ENCODE measurements around the gene GK.
A peak's percentile ranks its signal among the peaks of the same experiment; 100 is the strongest.
"Not testable (repeated sequence)": the region's sequence is repeated elsewhere in the genome, so short reads cannot be mapped to it uniquely, and the experiment has no call there.

The GK gene

DNA sequence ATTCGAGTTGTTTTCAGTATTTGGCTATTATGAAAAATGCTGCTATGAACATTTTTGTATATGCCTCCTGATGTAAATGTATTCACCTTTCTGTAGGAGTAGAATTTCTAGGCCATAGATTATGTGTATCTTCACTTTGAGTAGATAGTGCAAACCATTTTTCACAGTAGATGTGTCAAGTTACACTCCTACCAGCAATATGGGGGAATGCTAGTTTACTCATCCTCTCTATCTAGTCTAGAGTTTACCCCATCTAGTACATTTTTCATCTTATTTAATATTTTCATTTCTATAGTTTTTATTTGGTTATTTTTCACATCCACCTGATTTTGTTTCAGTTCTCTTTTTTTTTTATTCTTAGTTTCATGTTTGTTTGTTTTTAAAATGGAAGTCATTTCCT is 59.0 kb downstream of the GK start:
- DNase-seq (ENCODE audit: low read depth): no peak

DNA sequence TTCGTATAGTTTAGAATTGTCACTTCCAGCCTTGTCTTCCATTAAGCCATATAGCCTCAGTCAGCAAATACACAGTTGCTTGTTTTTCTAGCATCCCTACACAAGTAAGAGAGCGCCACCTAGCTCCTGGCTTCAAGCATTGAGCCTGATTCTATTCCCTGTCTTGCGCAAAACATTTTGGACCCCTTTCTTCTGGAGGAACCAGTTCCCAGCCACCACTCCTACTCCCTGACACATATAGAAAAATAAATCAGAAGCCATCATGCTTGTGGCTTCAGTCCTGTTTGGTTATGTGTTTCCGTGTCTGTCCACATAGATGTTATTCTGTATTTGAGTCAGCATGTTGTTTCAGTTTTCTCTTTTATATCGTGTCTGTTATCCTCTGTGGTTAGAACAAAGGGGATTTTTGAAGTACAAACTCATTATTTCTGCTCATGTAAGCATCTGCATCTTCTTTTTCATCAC is 59.9 kb downstream of the GK start:
- peak; percentile 0 for DNase-seq (ENCODE audit: low read depth)

DNA sequence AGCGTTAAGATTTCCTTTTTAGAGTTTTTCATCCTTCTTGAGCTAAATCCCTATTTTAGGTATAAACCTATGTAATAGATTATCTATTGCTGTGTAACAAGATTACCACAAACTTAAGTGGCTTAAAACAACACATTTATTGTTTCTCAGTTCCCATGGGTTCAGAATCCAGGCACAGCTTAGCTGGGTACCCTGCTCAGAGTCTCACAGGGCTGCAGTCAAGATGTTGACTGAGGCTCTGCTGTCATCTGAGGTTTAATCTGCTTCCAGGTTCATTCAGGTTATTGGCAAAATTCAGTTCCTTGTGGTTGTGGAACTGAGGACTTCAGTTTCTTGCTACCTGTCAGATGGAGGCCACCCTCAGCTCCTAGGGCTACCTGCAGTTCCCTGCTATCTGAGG is 60.9 kb downstream of the GK start:
- no peak for DNase-seq (ENCODE audit: low read depth)

DNA sequence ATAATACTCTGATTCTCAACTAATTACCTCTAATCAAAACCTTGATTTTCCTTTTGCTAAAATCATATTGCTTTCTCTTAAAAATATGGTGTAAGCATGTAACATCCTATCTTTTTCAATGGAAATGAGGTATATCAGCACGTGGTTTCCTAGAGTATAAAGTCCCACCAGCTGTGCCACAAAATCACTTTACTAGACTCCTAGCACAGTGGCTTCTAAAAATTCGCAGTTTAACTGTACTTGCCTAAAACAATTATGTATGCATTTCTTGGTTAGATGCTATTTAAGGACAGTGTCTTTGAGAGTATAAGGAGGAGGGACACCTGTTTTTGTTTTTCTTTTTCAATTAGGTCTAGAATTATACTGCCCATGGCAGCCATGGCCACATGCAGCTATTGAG is 62.8 kb downstream of the GK start:
- DNase-seq (ENCODE audit: low read depth): no peak

DNA sequence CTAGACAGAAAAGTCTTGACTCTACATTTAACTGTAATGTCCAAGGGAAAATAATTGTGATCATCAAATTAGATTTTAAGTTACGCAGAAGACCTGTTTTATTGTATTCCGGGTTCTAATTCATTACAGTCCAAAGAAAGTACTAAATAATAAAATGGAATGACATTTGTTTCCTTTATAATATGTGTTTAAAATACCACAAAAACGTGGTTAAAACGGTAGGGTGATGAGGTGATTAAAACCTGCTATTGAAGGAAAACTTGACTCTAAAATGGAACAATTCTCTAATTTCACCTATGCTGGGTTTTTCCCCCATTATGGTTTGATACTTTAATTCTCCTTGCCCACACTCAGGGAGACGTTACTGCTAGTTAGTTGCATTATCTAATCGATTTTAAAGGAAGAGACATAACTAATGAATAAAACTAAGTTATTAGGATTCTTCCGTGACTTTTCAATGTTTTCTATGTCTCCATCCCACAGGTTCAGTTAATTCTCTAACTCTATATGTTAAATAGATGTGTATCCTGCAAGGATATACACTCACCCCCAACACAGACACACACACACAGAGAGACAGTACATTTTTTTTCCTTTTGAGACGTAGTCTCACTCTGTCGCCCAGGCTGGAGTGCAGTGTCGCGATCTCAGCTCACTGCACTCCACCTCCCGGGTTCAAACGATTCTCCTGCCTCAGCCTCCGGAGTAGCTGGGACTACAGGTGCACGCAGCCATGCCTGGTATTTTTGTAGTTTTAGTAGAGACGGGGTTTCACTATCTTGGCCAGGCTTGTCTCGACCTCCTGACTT is 80.8 kb downstream of the GK start:
- no peak for DNase-seq (ENCODE audit: low read depth)

DNA sequence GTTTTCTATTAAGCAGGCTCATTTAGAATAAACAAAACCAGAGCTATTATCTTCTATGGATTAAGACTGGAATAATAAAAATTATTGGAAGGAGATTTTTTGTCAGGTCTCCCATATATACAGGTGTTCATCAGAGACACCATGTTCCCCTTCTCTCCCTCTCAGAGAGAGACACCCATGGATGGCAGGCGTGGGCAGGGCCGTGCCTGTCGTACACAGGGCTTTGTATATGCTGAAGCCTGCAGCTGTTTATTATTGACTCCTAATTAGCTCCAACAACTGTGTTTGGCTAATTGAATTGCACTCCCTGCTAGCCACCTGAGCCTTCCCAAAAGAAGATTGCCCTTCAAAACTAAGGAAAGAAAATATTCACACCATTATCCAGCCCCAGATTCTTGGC is 81.6 kb downstream of the GK start:
- no peak for DNase-seq (ENCODE audit: low read depth)

DNA sequence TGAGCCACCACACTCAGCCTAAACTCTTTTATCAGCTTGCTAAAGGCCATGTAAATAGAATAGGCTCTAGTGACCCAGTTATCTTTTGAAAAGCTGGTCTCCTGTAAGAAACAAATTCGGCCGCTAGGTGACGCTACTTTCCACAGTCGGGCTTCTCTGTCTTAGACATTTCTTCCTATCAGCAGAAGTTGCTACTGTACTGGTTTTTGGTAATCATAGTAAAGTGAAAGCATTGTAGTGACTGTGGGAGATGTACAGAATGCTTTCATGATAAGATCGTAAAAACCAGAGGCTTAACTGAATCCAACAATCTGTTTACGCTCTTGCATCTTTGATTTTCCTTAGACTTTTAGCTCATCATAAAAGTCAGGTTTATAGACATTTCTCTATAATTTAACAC is 82.6 kb downstream of the GK start:
- DNase-seq (ENCODE audit: low read depth): peak; percentile 45

DNA sequence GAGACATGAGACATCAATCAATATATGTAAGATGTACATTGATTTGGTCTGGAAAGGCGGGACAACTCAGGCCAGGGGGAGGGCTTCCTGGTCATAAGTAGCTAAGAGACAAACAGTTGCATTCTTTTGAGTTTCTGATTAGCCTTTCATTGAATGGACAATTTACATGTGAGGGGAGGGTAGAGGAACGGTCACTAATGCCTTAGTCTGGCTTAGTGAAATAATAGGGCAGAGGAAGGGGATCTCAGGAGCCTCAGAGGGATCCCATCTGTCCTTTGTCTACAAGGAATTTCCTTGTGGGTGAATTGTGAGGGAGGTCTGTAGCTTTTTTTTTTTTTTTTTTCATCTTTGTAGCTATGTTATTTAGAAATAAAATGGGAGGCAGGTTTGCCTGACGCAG is 88.3 kb downstream of the GK start:
- DNase-seq (ENCODE audit: low read depth): no peak

DNA sequence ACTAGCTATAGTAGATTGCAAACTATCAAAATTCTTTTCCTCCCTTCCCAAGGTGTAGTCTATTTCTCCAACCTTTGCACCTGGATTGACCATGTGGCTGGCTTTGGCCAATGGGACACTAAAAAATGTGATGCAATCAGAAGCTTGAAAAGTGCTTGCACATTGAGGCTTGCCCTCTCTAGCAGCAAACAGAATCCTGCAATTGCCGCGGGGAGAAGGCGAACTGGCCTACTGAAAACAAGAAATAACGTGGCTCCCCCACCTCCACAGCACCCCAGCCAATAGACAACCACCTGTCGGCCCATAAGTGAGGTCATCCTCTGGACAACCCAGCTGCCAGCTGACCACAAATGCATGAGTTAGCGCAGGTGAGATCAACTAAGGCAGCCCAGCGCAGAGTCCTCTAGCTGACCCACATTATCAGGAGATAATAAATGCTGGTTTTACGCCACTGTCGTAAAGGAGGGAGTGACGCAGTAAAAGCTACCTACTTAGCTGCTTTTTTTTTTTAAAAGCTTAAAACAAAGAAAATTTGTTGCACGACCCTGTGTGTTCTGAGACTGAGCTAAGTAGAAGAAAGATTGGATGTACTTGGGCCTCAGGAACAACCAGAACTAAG is 95.2 kb downstream of the GK start:
- DNase-seq (ENCODE audit: low read depth): no peak

DNA sequence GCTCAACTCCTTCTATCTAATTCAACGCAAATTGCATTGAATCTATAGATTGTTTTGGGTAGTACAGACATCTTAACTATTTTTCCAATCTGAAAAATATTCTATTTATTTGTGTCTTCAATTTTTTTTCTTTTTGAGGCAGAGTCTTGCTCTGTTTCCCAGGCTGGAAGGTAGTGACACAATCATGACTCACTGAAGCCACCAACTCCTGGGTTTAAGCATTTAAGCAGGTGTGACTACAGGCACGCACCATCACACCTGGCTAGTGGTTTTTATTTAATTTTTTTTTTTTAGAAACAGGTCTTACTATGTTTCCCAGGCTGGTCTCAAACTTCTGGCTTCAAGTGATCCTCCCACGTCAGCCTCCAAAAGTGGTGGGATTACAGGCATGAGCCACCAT is 98.3 kb downstream of the GK start:
- no peak for DNase-seq (ENCODE audit: low read depth)

DNA sequence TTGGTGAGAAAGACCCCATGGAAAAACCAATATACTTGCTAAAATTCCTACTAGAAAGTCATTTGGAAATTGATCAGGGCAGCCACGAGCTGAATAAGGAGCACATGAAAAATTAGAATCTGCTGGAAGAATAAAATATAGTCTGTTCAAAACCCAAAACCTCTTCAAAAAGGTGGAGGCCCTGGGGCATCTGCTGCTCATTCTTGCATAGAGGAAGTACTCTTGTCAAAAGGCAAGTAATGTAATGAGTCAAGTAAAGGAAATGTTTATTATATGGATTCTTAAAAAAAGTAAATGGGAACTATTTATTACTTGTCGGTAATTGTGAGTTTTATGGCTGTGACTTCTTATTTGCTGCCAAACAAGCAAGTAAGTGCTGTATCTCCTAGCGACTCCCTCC is 109.5 kb downstream of the GK start:
- no peak for DNase-seq (ENCODE audit: low read depth)

DNA sequence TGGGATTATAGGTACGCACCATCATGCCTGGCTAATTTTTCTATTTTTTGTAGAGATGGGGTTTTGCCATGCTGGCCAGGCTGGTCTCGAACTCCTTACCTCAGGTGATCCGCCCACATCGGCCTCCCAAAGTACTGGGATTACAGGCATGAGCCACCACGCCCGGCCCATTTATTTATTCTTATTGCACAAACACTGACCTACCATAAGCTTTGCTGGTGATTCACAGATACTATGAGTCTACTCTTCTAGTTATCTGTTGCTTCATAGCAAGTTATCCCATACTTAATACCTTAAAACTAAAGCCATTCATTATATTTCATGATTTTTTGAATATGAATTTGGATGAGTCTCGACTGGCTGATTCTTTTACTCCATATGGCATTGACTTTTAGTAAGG is 120.5 kb downstream of the GK start:
- not testable (repeated sequence) for DNase-seq (ENCODE audit: low read depth)

DNA sequence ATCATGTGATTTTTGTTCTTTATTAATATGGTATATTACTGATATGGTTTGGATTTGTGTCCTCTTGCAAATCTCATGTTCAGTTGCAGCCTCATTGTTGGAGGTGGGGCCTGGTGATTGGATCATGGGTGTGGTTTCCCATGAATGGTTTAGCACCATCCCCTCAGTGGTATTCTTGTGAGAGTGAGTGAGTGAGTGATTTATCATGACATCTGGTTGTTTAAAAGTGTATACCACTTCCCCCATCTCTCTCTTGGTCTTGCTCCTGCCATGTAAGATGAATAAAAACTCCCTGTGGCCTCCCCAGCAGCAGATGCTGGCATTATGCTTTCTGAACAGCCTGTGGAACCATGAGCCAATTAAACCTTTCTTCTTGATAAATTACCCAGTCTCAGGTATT is 124.4 kb downstream of the GK start:
- DNase-seq (ENCODE audit: low read depth): no peak

DNA sequence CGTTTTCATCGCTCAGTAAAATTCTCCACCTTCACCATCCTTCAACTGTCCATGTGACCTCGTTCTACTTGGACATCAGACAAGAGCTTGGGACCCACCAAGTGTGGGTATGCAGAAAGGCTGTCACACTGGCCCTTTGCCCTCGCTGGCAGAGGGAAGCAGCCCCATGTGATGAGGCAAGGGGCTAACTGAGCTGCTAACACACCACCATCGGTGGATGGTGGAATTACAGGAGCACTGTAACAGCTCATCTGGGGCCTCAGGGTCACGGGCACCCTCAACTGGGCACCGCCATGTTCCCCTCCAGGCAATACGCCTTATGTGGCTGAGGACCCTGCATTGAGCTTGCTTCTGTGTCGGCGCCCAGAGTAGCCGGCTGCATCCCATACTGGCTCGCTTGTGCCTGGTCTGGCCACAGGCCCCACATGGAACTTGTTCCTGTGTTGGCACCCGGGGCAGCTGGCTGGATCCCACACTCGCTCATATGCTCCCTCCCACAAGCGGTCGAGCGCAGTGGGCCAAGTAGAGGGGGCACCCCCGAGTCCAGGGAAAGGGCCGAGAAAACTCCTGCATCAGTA is 126.3 kb downstream of the GK start:
- no peak for DNase-seq (ENCODE audit: low read depth)

Data from stimulated activated CD8-positive, alpha-beta memory T cell treated with anti-CD3 and anti-CD28 coated beads, Interleukin-12 subunit alpha, Interleukin-12 subunit beta, amount 100 ng/mL, for 1 hour (primary cell).